Activated naive CD4-positive, alpha-beta T cell treated with anti-CD3 and anti-CD28 coated beads, Interleukin-2, amount 50 U/mL, for 16 hours (primary cell): Measurements from ENCODE around the gene FBXO21.

Source experiments
- DNase-seq: peaks from one replicate; pipeline ENCODE4 v3.0.0-alpha.2; 2020

The FBXO21 gene

GRCh38 chr12:117162167-117162539 lies 28.1 kb downstream of the FBXO21 start:
- no peak for DNase-seq

GRCh38 chr12:117161460-117162166 lies 28.7 kb downstream of the FBXO21 start:
- no peak for DNase-seq

GRCh38 chr12:117159674-117160073 lies 30.6 kb downstream of the FBXO21 start:
- no peak for DNase-seq

- no peak for DNase-seq
Measured at GRCh38 chr12:117158911-117159553, 31.2 kb downstream of the FBXO21 start.

DNA sequence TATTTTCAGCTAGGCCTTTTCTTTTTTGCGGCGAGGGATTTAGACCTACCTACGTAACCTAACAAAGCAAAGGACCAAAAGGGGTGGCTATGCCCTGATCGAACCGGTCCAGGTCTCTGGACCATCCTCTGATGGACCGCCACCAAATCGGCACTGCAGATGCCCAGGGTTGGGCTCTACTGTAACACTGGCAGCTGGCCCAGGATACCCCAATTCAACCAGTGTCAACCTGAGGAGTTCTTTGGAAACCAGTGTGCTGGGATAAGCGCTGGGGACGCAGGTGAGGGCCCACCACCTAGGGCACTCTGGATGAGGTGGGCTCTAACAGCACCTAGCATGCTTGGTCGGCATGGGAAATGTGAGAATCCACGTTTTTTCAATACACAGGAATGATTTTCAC lies 32.2 kb downstream of the FBXO21 start:
- no peak for DNase-seq

DNA sequence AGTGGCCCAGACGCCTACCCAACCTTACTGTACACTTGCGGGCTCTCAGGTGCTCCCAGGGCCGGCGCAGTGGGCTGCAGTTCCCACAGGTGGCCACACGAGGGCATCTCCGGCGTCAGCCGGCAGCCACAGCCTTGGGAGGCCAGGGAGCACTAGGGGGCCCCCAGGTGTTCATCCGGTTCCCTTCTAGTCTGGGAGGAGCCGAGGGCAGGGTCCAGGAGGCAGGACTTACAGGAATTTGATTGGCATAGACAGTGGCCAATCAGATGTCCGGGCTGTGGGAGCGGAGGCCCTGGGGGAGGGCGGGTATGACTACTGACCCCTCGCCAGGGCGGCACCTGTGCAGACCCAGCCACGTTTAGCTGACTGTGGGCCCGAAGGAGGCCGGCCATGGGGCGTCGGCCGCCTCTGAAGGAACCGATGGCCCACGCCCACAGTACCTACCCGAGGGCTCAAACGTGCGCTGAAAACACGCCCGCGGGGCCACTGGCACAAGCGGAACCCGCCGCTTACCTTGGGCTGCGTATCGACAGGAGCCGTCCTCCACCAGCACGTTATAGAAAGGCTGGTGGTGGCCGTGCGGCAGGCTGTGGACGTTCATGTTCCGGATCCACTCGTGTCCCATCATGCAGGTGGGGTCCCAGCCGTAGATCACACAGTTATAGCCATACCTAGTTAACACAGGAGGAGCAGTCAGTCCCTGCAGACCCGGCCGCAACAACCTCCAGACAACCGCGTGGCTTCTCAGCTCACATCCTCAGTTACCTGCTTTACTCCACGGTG lies 34.8 kb downstream of the FBXO21 start:
- DNase-seq = peak; percentile 71

DNA sequence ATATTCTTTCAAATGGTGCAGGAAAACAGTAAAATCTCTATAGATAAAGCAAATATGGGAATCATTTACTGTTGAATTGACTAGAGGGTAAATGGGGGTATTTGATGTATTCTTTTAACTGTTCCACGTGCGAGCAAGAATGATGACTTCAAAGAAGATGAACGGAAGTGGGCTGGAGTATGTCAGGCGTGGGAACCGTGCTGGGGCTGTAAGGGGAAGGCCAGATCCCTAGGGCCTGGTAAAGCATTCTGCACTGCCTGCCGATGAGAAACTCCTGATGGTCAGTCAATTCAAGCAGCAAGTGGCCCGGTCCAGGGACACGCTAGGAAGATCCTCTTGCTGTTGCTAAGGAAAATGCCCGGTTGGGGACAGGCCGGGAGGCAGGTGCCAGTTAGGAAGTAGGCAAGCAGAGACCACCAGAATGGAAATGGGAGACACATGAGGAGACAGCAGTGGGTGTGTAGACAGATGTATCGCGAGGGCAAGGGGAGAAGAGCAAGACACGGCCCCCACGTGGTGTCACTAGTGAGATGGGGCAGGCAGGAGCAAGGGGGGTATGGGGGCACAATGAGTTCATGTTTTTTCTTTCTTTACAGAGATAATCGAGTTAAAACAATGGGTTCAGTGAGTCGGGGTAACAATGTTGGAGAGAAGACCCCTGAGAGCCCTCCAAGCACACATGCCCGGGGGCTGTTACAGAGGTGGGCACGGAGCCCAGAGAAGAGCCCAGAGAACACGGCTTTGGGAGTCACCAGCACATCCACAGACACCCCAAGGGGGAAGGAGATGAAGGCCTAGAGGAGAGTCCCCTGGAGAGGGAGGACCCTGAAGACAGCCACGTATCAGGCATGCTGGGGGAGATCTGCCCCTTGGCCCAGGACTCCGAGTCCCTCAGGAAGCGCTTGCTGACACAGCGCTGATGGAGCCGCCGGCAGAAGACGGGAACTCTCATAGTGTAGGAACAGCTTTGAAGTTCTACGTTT lies 37.2 kb downstream of the FBXO21 start:
- DNase-seq = no peak

- DNase-seq = no peak
Measured at GRCh38 chr12:117151403-117152031, 38.8 kb downstream of the FBXO21 start.

DNA sequence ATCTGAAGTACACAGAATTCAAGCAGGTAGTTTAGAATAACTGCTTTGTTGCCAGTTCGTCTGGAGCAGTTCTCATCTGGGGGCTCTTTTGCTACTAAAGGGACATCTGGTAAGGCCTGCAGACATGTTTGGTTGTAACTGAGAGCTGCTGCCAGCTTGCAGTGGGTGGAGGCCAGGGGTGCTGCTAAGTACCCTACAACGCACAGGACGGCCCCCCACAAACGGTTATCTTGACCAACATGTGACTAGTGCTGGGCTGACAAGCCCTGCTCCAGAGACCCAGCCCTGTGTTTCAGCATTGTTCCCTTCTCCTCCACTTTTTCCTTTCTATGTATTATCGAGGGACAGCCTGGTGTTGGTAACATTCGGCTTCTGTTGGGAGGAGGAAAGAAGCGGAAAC lies 40.8 kb downstream of the FBXO21 start:
- DNase-seq = no peak

DNA sequence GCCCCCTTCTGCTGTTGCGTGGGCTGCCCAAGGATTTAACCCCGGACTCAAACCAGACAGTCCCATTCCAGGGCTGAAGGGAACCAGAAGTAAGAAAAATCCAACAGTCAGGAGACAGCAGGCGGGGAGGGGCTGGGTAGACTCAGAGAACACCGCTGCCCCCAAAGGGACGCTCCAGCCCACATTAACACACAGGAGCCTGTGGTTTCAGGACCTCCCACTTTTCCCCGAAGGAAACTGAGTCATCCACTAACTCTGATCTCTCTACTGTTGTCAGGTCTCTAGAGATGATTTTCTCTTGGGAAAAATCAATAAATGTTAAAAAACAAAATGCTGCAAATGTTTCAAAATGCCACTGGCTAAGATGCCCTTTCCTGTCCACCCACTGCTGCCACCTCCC lies 41.6 kb downstream of the FBXO21 start:
- no peak for DNase-seq

- no peak for DNase-seq
Measured at GRCh38 chr12:117147639-117148038, 42.6 kb downstream of the FBXO21 start.

DNA sequence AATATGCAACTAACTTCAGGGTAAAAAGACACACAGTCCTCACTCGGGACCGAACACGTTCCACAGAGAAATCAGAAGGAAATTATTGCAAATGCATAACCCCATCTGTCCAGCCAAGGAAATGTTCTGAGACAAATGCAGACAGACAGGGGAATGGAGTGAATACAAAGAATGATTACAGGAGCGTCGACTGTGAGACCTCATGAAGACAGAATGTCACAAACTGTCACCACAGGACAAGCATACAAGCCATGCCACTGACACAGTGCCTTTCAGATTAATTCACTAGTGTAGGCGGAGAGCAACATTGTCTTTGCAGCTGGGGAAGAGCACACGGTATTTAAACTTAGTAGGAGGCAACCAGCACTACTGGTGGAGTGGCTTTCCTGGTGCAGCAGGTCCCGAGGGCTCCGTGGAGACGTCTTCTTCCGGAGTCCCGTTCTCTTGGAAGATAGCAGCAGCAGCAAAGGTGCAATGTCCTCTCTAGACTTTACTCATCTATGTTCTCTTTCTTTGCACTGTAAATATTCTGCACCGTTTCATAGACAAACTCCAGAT lies 44.6 kb downstream of the FBXO21 start:
- no peak for DNase-seq

DNA sequence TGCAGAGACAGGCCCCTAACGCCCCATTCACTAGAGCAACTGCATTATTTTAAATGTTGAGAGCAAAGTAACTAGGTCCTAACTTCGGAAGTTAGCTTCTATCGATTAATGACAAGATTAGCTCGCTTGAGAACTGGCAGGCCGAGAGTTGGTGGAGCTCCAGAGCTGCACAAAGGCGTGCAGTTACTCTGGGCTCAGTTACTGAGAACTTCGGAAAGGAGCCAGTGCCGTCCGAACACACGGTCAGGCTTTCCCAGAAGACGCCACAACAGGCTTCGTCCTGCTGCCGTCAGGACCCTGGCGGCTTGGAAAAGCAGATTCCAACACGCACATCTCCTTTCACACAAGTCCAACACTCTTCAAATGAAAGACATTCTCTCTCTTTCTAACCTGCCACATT lies 45.7 kb downstream of the FBXO21 start:
- no peak for DNase-seq

DNA sequence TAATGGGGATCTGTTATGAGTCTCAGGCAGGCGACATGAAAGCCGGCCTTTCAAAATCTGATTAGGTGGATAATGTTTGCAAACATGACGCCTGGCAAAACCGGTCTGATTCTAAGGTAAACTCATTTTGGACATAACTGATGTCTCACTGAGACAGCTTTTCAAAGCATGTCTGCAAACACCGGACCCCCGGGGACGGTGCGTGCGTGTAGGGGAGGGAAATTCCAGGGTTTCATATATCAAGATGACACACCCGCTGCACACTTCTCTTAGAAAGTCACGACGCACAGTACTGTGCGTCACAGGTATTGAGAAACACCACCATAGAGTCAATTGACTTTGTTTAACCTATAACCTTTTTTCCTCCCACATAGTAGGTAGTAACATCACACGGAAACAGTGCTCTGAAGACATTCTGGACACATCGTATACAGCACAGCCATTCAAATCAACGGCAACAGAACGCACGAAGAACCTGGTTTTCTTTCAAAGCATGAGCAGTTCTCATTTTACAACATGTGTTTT lies 47.2 kb downstream of the FBXO21 start:
- no peak for DNase-seq

GRCh38 chr12:117142094-117142493 lies 48.2 kb downstream of the FBXO21 start:
- DNase-seq = no peak

- no peak for DNase-seq
Measured at GRCh38 chr12:117141097-117141898, 49.0 kb downstream of the FBXO21 start.

- DNase-seq = no peak
Measured at GRCh38 chr12:117140397-117141096, 49.7 kb downstream of the FBXO21 start.

DNA sequence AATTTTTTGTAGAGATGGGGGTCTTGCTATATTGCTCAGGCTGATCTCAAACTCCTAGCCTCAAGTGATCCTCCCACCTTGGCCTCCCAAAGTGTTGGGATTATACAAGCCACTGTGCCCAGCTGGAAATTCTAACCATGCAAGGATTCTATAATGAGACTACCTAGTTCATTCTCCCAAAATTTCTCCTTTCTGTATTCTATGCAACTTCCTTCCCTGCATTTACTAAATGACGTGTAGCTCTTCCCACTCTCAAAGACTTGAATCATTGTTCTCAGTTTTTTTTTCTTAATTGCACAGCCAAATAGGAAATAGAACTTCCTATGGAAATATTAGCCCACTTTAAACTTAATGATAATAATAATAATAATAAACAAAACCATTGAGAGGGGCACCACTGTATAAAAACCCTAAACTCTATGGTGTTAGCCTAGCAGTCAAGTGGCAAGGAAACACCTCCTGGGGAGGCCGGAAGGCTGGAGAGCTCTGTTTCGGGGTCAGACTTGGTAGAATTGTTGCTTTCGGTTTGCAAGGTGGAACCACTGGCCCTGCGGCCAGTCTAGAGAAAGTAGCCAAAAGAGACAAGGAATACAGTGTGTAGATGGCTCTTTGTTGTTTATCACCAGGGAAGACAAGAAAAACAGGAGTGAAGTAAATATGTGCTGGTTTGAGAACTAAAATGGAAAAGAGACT lies 51.1 kb downstream of the FBXO21 start:
- no peak for DNase-seq

GRCh38 chr12:117134721-117135120 lies 55.5 kb downstream of the FBXO21 start:
- DNase-seq = no peak

DNA sequence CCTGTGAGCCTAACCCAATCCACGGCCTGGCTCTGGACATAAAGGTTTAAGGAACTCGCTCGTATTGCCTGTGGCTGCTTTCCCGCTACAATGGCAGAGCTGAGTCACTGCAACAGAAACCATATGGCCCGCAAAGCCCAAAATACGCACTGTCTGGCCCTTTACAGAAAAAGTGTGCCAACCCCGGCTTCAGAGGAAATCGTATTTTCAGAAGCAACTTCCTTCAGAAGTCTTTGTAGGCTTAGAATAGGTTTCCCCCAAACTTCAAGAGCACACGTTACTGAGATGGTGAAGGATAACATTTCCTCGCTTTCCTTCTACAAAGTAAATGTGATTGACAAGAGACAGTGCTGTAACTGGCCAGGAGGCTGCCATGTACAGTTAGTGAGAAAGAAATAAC lies 56.2 kb downstream of the FBXO21 start:
- no peak for DNase-seq
